OCI-LY3 (cell line): ENCODE data around the gene NEURL1B.
"Not testable (repeated sequence)": the region's sequence is repeated elsewhere in the genome, so short reads cannot be mapped to it uniquely, and the experiment has no call there.

ENCODE experiments used
- H2AFZ ChIP-seq: fragments of 200-600, 300-600 bp; shearing (Covaris generic); 2 replicates; pipeline ENCODE4 v1.6.0; 2014; ENCODE audit warnings: antibody characterized with exemption, low read depth, low read length
- H3K27ac ChIP-seq: fragments of 200-600, 300-600 bp; sonication (generic); 2 replicates; pipeline ENCODE4 v1.5.1; 2014; ENCODE audit warnings: mild to moderate bottlenecking, low read length, moderate library complexity, mixed read lengths
- H3K27me3 ChIP-seq: fragments of 200-600, 300-600 bp; sonication (generic); 2 replicates; pipeline ENCODE4 v1.6.1; 2014; ENCODE audit warnings: low read depth, low read length, mixed read lengths
- H3K36me3 ChIP-seq: fragments of 200-600, 300-600 bp; sonication (generic); replicated peaks from 2 replicates; pipeline ENCODE3; 2014; ENCODE audit warnings: low read depth, low read length, mixed read lengths
- H3K4me1 ChIP-seq: fragments of 300-600, 200-600 bp; sonication (generic); 2 replicates; pipeline ENCODE4 v1.6.1; 2014; ENCODE audit warnings: low read length, mixed read lengths
- H3K4me2 ChIP-seq: fragments of 200-600, 300-600 bp; sonication (generic); 2 replicates; pipeline ENCODE4 v1.6.1; 2014; ENCODE audit warnings: low read length, mixed read lengths
- H3K4me3 ChIP-seq: fragments of 300-600, 200-600 bp; sonication (generic); 2 replicates; pipeline ENCODE4 v1.5.1; 2014; ENCODE audit warnings: antibody characterized with exemption, mild to moderate bottlenecking, low read length, moderate library complexity
- H3K79me2 ChIP-seq: fragments of 300-600, 200-600 bp; shearing (Covaris generic); 2 replicates; pipeline ENCODE4 v1.6.1; 2014; ENCODE audit warnings: mild to moderate bottlenecking, low read length, mixed read lengths
- H3K9ac ChIP-seq: fragments of 300-600, 200-600 bp; shearing (Covaris generic); 2 replicates; pipeline ENCODE4 v1.6.0; 2014; ENCODE audit warnings: mild to moderate bottlenecking, low read length, moderate library complexity
- H3K9me3 ChIP-seq: fragments of 200-600, 300-600 bp; shearing (Covaris generic); 2 replicates; pipeline ENCODE4 v1.6.1; 2014; ENCODE audit warnings: low read length, mixed read lengths; ENCODE audit not compliant: insufficient read depth
- H4K20me1 ChIP-seq: fragments of 200-600, 300-600 bp; sonication (generic); 2 replicates; pipeline ENCODE4 v1.6.1; 2016; ENCODE audit warnings: low read length, mixed read lengths; ENCODE audit not compliant: insufficient read depth
- CTCF ChIP-seq: fragments of 200-600, 300-600 bp; sonication (generic); IDR thresholded peaks from 2 replicates; pipeline ENCODE4 v1.5.1; 2014; ENCODE audit warnings: antibody characterized with exemption, low read length, low read depth
- EZH2phosphoT487 ChIP-seq: fragments of 200-600 bp; shearing (Covaris generic); IDR thresholded peaks from 2 replicates; pipeline ENCODE4 v1.6.1; 2018; ENCODE audit warnings: antibody characterized with exemption, mixed run types, low read depth

Gene NEURL1B

GRCh38 chr5:172672681-172673080, 31.6 kb downstream of the NEURL1B start:
- no peak overlapping the region for H2AFZ ChIP-seq
- no peaks in the 10 kb centered on the region for H3K36me3 ChIP-seq
- H3K79me2 ChIP-seq = no peaks in the 10 kb centered on the region
- no peaks in the 10 kb centered on the region for H4K20me1 ChIP-seq
- H3K27me3 ChIP-seq = peaks cover 35% of the 10 kb centered on the region
- no peak for TF ChIP-seq CTCF
- TF ChIP-seq EZH2phosphoT487 = no peak
- no peak overlapping the region for H3K4me2 ChIP-seq
- no peak overlapping the region for H3K9ac ChIP-seq
- no peak overlapping the region for H3K4me3 ChIP-seq
- no peaks in the 10 kb centered on the region for H3K9me3 ChIP-seq
- H3K4me1 ChIP-seq = no peaks in the 10 kb centered on the region
- H3K27ac ChIP-seq = no peak overlapping the region

GRCh38 chr5:172674155-172674554, 33.1 kb downstream of the NEURL1B start:
- TF ChIP-seq EZH2phosphoT487 (no peak), CTCF (no peak)
- H2AFZ ChIP-seq = no peak overlapping the region

GRCh38 chr5:172676914-172677475, 35.9 kb downstream of the NEURL1B start:
- peaks cover 5% of the 10 kb centered on the region; the same call in 1 of the 2 replicates for H3K4me1 ChIP-seq
- no peak overlapping the region for H3K4me3 ChIP-seq
- no peaks in the 10 kb centered on the region for H3K36me3 ChIP-seq
- TF ChIP-seq CTCF (no peak), EZH2phosphoT487 (no peak)
- H3K9ac ChIP-seq = no peak overlapping the region
- no peak overlapping the region for H2AFZ ChIP-seq
- H3K9me3 ChIP-seq = no peaks in the 10 kb centered on the region
- no peaks in the 10 kb centered on the region for H3K79me2 ChIP-seq
- H3K27ac ChIP-seq = no peak overlapping the region
- H3K4me2 ChIP-seq = no peak overlapping the region
- no peaks in the 10 kb centered on the region for H4K20me1 ChIP-seq
- peaks cover 26% of the 10 kb centered on the region for H3K27me3 ChIP-seq

More at GRCh38 chr5:172674155-172674554, 33.1 kb downstream of the NEURL1B start:
- no peaks in the 10 kb centered on the region for H3K36me3 ChIP-seq
- no peaks in the 10 kb centered on the region for H3K4me1 ChIP-seq
- H3K79me2 ChIP-seq = no peaks in the 10 kb centered on the region
- H3K4me2 ChIP-seq = no peak overlapping the region
- H3K4me3 ChIP-seq = no peak overlapping the region
- no peaks in the 10 kb centered on the region for H4K20me1 ChIP-seq
- no peak overlapping the region for H3K27ac ChIP-seq
- H3K9me3 ChIP-seq = no peaks in the 10 kb centered on the region
- peaks cover 35% of the 10 kb centered on the region for H3K27me3 ChIP-seq
- no peak overlapping the region for H3K9ac ChIP-seq

DNA sequence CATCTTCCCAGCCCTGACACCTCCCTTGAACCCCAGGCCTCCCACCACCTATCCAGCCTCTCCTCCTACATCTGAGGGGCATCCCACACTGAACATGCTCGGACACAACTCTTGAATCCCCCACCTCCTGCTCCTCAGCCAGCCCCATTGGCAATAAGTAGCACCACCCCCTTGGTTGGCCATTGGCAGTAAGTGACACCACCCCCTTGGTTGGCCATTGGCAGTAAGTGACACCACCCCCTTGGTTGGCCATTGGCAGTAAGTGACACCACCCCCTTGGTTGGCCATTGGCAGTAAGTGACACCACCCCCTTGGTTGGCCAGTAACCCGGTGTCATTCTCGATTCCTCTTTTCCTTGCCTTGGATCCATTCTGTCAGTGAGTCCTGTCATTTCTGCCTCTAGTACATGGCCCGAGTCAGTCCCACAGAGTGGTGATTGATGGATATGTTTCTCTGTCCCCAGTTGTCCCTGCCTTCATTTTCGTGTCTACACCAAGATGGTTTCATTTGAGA, 37.4 kb downstream of the NEURL1B start:
- not testable (repeated sequence) for H3K4me1 ChIP-seq, H4K20me1 ChIP-seq, H2AFZ ChIP-seq, H3K27ac ChIP-seq, H3K4me2 ChIP-seq, H3K9me3 ChIP-seq, H3K79me2 ChIP-seq, H3K4me3 ChIP-seq, H3K9ac ChIP-seq, H3K36me3 ChIP-seq
- H3K27me3 ChIP-seq = peaks cover 13% of the 10 kb centered on the region
